ENCODE results near the gene MRPS18A.

DNA sequence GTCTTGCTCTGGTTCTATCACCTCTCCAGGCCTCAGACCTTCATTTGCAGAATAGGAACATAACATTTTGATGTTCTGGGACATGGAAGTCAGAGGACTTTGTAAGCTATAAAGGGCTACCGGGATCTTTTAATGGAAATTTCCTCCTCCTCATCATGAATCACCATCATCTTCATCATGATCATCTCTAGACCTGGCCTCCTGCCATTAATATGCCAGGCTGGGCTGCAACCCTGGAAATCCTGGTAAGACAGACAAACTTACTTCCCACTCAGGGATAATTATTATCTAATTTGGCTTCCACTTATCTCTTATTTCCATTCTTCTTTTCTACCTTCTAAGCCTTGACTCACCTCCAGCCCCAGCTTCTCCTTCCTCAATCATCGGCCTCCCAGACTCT, 41.0 kb upstream of the MRPS18A start:
- TF ChIP-seq, protein P1, sequence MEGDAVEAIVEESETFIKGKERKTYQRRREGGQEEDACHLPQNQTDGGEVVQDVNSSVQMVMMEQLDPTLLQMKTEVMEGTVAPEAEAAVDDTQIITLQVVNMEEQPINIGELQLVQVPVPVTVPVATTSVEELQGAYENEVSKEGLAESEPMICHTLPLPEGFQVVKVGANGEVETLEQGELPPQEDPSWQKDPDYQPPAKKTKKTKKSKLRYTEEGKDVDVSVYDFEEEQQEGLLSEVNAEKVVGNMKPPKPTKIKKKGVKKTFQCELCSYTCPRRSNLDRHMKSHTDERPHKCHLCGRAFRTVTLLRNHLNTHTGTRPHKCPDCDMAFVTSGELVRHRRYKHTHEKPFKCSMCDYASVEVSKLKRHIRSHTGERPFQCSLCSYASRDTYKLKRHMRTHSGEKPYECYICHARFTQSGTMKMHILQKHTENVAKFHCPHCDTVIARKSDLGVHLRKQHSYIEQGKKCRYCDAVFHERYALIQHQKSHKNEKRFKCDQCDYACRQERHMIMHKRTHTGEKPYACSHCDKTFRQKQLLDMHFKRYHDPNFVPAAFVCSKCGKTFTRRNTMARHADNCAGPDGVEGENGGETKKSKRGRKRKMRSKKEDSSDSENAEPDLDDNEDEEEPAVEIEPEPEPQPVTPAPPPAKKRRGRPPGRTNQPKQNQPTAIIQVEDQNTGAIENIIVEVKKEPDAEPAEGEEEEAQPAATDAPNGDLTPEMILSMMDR (IDR thresholded peaks at IDR 0.05) = no peak
- TF ChIP-seq POLR2AphosphoS5 (IDR thresholded peaks at IDR 0.05) (no peak), POLR2A (IDR thresholded peaks at IDR 0.05) (no peak)
